ENCODE data around the gene GOLIM4.

GRCh38 chr3:168093790-168094189 lies 1.9 kb downstream of the GOLIM4 start:
- TF ChIP-seq CTCF (conservative IDR thresholded peaks at IDR 0.05; ENCODE audit: low read depth, low read length) (no peak), EZH2 (IDR thresholded peaks at IDR 0.05; ENCODE audit: borderline replicate concordance, low read depth, low read length, poor library complexity, severe bottlenecking) (no peak)

Measured in A673 (cell line).